ENCODE data around the gene FAAP100.

Gene FAAP100

DNA sequence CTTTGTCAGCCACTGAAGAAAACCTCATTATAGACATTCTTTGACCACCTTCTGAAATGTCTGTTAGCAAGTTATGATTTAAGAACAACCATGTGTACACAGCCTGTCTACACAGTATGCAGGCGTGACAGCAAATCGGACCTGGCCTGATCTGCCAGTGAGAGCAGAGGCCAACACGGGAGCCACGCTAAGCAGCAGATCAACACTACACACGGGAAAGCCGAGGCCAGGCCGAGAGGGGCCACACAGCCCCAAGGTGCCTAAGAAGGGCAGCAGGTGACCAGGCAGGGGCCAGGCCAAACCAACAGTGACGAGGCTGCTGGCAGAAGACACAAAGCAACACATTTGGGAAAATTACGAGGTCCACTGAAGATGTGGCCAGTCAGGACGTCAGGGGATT is 16.3 kb upstream of the FAAP100 start:
- H3K9ac ChIP-seq (ENCODE audit: insufficient read length, low read depth): no peak overlapping the region

DNA sequence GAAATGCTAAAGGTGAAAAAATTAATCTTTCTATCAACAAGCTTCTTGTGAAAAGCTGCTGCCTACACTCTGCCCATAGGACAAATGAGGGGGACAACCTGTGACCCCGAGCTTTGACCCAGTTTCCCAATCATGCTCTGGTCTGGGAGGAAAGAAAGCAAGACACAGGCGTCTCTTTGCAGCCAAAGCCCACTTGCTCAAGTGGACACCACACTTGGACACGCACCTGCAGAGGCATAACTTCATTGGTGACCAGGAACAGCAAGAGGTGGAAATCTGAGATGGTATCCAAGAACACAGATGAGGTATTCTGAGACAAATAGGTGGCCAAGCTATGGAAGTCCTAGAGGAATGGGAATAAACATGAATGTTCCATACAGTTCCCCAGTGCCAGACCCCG is 15.0 kb upstream of the FAAP100 start:
- no peak overlapping the region for H3K9ac ChIP-seq (ENCODE audit: insufficient read length, low read depth)
- H3K27me3 ChIP-seq (ENCODE audit: insufficient read depth, insufficient read length): no peaks in the 10 kb centered on the region
- H3K9me3 ChIP-seq (ENCODE audit: insufficient read depth, low read length): no peaks in the 10 kb centered on the region
- H3K4me1 ChIP-seq (ENCODE audit: insufficient read depth, insufficient read length): peaks cover 8% of the 10 kb centered on the region
- H3K4me3 ChIP-seq (ENCODE audit: insufficient read length, low read depth): no peak overlapping the region
- H3K36me3 ChIP-seq (ENCODE audit: insufficient read depth, insufficient read length, low read length): peaks cover 89% of the 10 kb centered on the region
- DNase-seq (ENCODE audit: low read depth, low spot score): no peak
- TF ChIP-seq YY1 (IDR thresholded peaks at IDR 0.05; ENCODE audit: insufficient read depth, insufficient read length): no peak
- no peak for TF ChIP-seq SUZ12 (IDR thresholded peaks at IDR 0.05; ENCODE audit: extremely low read depth, insufficient read depth, insufficient read length)
- TF ChIP-seq ZNF274 (IDR thresholded peaks at IDR 0.05; ENCODE audit: low read depth, low read length): no peak

More for the DNA sequence above, 16.3 kb upstream of the FAAP100 start:
- peaks cover 88% of the 10 kb centered on the region for H3K36me3 ChIP-seq (ENCODE audit: insufficient read depth, insufficient read length, low read length)
- peaks cover 8% of the 10 kb centered on the region for H3K4me1 ChIP-seq (ENCODE audit: insufficient read depth, insufficient read length)
- no peak for DNase-seq (ENCODE audit: low read depth, low spot score)
- TF ChIP-seq SUZ12 (IDR thresholded peaks at IDR 0.05; ENCODE audit: extremely low read depth, insufficient read depth, insufficient read length): no peak
- TF ChIP-seq YY1 (IDR thresholded peaks at IDR 0.05; ENCODE audit: insufficient read depth, insufficient read length): no peak
- no peak for TF ChIP-seq ZNF274 (IDR thresholded peaks at IDR 0.05; ENCODE audit: low read depth, low read length)
- no peaks in the 10 kb centered on the region for H3K9me3 ChIP-seq (ENCODE audit: insufficient read depth, low read length)
- H3K4me3 ChIP-seq (ENCODE audit: insufficient read length, low read depth): no peak overlapping the region
- no peaks in the 10 kb centered on the region for H3K27me3 ChIP-seq (ENCODE audit: insufficient read depth, insufficient read length)

DNA sequence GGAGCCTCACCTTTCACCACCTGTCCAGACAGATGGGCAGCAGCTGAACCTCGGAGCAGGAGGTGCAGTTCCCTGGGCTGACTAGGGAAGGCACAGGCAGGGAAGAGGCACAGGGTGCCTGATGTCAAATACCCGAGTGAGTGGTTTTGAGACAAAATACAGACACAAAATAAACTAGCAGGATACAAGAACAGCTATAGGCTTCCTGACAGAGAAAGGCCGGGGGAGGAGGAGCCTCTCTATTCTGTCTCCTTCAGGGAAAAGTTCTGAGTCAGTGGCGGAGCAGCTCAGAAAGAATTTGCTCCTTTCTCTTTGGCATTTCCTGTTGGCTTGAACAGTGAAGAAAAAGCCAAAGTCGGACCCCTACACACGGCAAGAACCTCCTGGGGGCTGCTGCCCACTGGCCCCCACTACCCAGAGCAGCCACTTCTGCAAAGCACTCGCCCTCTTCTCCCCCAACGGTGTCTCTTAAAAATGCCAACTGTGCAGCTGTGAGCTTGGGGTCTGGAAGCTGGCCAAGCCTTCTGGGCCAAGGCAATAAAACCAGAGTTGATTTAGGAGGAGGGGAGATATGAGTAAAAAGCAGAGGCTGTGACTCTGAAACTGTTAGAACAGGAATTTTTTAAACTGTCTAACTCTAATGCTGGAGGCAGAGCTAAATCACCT is 14.4 kb upstream of the FAAP100 start:
- no peak overlapping the region for H3K4me3 ChIP-seq (ENCODE audit: insufficient read length, low read depth)
- no peak for DNase-seq (ENCODE audit: low read depth, low spot score)
- peaks cover 8% of the 10 kb centered on the region for H3K4me1 ChIP-seq (ENCODE audit: insufficient read depth, insufficient read length)
- H3K9ac ChIP-seq (ENCODE audit: insufficient read length, low read depth): no peak overlapping the region
- peaks cover 92% of the 10 kb centered on the region for H3K36me3 ChIP-seq (ENCODE audit: insufficient read depth, insufficient read length, low read length)
- no peaks in the 10 kb centered on the region for H3K27me3 ChIP-seq (ENCODE audit: insufficient read depth, insufficient read length)
- no peaks in the 10 kb centered on the region for H3K9me3 ChIP-seq (ENCODE audit: insufficient read depth, low read length)
- TF ChIP-seq YY1 (IDR thresholded peaks at IDR 0.05; ENCODE audit: insufficient read depth, insufficient read length): no peak
- TF ChIP-seq ZNF274 (IDR thresholded peaks at IDR 0.05; ENCODE audit: low read depth, low read length): no peak
- no peak for TF ChIP-seq SUZ12 (IDR thresholded peaks at IDR 0.05; ENCODE audit: extremely low read depth, insufficient read depth, insufficient read length)

DNA sequence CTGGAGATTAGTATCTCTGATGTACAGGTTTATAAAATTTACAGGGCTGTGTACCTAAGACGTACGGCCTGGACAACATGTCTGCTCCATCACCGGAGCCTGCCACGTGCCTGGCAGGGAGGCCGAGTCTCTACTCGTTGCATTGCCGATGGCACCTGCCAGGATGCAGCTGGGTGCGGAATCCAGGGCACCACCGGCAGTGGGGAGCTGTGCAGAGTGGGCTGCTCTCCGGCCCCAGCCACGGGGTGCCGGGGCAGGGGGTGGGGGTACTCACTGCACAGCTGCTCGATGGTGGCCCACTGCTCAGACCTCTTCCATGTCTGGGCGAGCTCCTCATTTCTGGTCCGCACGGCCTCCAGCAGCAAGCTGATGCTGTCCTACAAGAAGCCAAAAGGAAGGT is 13.1 kb upstream of the FAAP100 start:
- Histone ChIP-seq H3K9ac (ENCODE audit: insufficient read length, low read depth) (no peak overlapping the region), H3K27me3 (ENCODE audit: insufficient read depth, insufficient read length) (no peaks in the 10 kb centered on the region), H3K36me3 (ENCODE audit: insufficient read depth, insufficient read length, low read length) (peaks cover 86% of the 10 kb centered on the region), H3K9me3 (ENCODE audit: insufficient read depth, low read length) (no peaks in the 10 kb centered on the region), H3K4me1 (ENCODE audit: insufficient read depth, insufficient read length) (peaks cover 8% of the 10 kb centered on the region), H3K4me3 (ENCODE audit: insufficient read length, low read depth) (no peak overlapping the region)
- DNase-seq (ENCODE audit: low read depth, low spot score): no peak
- TF ChIP-seq YY1 (IDR thresholded peaks at IDR 0.05; ENCODE audit: insufficient read depth, insufficient read length) (no peak), SUZ12 (IDR thresholded peaks at IDR 0.05; ENCODE audit: extremely low read depth, insufficient read depth, insufficient read length) (no peak), ZNF274 (IDR thresholded peaks at IDR 0.05; ENCODE audit: low read depth, low read length) (no peak)

DNA sequence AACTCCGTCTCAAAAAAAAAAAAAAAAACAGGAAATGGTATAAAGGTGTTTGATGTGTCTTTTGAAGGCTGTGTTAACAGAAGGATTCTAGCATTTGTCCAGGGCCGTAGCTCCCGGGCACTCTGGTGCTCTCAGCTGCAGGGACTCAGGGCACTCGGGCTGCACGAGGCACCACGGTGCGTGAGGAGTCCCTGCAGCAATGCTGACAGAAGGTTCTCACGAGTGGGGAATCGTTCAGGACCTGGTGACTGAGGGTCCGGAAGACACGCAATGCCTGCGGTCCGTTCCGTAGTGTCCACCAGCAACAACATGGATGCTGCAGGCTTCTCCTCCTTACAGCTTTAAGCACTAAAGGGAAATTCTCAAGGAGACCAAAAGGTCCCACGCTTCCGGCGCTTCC is 12.6 kb upstream of the FAAP100 start:
- TF ChIP-seq YY1 (IDR thresholded peaks at IDR 0.05; ENCODE audit: insufficient read depth, insufficient read length) (no peak), SUZ12 (IDR thresholded peaks at IDR 0.05; ENCODE audit: extremely low read depth, insufficient read depth, insufficient read length) (no peak), ZNF274 (IDR thresholded peaks at IDR 0.05; ENCODE audit: low read depth, low read length) (no peak)
- Histone ChIP-seq H3K36me3 (ENCODE audit: insufficient read depth, insufficient read length, low read length) (peaks cover 86% of the 10 kb centered on the region), H3K4me1 (ENCODE audit: insufficient read depth, insufficient read length) (peaks cover 8% of the 10 kb centered on the region), H3K4me3 (ENCODE audit: insufficient read length, low read depth) (no peak overlapping the region), H3K9ac (ENCODE audit: insufficient read length, low read depth) (no peak overlapping the region), H3K27me3 (ENCODE audit: insufficient read depth, insufficient read length) (no peaks in the 10 kb centered on the region), H3K9me3 (ENCODE audit: insufficient read depth, low read length) (no peaks in the 10 kb centered on the region)
- DNase-seq (ENCODE audit: low read depth, low spot score): no peak

DNA sequence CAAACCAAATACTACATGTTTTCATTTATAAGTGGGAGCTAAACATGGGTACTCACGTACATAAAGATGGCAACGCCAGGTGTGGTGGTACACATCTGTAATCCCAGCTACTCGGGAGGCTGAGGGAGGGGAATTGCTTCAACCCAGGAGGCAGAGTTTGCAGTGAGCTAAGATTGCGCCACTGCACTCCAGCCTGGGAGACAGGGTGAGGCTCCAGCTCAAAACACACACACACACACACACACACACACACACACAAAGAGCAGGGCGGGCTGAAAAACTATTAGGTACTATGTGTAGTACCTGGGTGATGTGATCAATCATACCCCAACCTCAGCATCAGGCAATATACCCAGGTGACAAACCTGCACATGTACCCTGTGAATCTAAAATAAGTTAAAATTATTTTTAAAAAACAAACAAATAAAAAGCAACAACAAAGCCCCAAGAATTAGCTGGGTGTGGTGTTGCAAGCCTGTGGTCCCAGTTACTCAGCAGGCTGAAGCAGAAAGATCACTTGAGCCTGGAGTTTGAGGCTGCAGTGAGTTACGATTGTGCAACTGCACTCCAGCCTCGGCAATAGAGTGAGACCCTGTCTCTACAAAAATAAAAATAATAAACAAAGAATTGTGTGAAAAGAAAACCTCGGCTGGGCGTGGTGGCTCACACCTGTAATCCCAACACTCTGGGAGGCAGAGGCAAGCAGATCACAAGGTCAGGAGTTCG is 11.9 kb upstream of the FAAP100 start:
- H3K4me1 ChIP-seq (ENCODE audit: insufficient read depth, insufficient read length): peaks cover 12% of the 10 kb centered on the region
- H3K27me3 ChIP-seq (ENCODE audit: insufficient read depth, insufficient read length): no peaks in the 10 kb centered on the region
- H3K36me3 ChIP-seq (ENCODE audit: insufficient read depth, insufficient read length, low read length): peaks cover 85% of the 10 kb centered on the region
- no peak for TF ChIP-seq SUZ12 (IDR thresholded peaks at IDR 0.05; ENCODE audit: extremely low read depth, insufficient read depth, insufficient read length)
- TF ChIP-seq ZNF274 (IDR thresholded peaks at IDR 0.05; ENCODE audit: low read depth, low read length): no peak
- TF ChIP-seq YY1 (IDR thresholded peaks at IDR 0.05; ENCODE audit: insufficient read depth, insufficient read length): no peak
- no peak overlapping the region for H3K9ac ChIP-seq (ENCODE audit: insufficient read length, low read depth)
- no peak overlapping the region for H3K4me3 ChIP-seq (ENCODE audit: insufficient read length, low read depth)
- DNase-seq (ENCODE audit: low read depth, low spot score): no peak
- H3K9me3 ChIP-seq (ENCODE audit: insufficient read depth, low read length): no peaks in the 10 kb centered on the region

DNA sequence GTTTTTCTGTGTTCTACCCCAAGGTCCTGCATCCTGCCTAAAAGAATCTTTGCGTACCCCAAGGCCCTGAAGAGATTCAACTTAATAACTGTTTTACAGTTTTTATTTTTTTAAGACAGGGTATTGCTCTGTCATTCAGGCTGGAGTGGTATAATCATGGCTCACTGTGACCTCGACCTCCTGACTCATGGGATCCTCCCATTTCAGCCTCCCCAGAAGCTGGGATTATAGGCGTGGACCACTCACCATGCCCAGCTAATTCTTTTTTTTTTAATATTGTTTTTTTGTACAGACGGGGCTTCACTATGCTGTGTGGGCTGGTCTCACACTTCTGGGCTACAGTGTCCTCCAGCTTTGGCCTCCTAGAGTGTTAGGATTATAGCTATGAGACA is 9.3 kb upstream of the FAAP100 start:
- no peaks in the 10 kb centered on the region for H3K9me3 ChIP-seq (ENCODE audit: insufficient read depth, low read length)
- H3K27me3 ChIP-seq (ENCODE audit: insufficient read depth, insufficient read length): no peaks in the 10 kb centered on the region
- DNase-seq (ENCODE audit: low read depth, low spot score): no peak
- H3K36me3 ChIP-seq (ENCODE audit: insufficient read depth, insufficient read length, low read length): peaks cover 89% of the 10 kb centered on the region
- TF ChIP-seq SUZ12 (IDR thresholded peaks at IDR 0.05; ENCODE audit: extremely low read depth, insufficient read depth, insufficient read length): no peak
- no peak for TF ChIP-seq ZNF274 (IDR thresholded peaks at IDR 0.05; ENCODE audit: low read depth, low read length)
- no peak for TF ChIP-seq YY1 (IDR thresholded peaks at IDR 0.05; ENCODE audit: insufficient read depth, insufficient read length)
- no peak overlapping the region for H3K9ac ChIP-seq (ENCODE audit: insufficient read length, low read depth)
- H3K4me3 ChIP-seq (ENCODE audit: insufficient read length, low read depth): no peak overlapping the region
- peaks cover 18% of the 10 kb centered on the region for H3K4me1 ChIP-seq (ENCODE audit: insufficient read depth, insufficient read length)
